ENCODE data around the gene GRK5. TPM values are rescaled to one million over a fixed set of nuclear protein-coding genes. Genes with fewer than 3 reads are reported as not detected.

Gene GRK5
- total and polyA plus RNA-seq, 9 of the 15 experiments (the other 6 are each of a cell fraction or from before 2014, with no cell fraction given) = 0.46 to 0.83 (median 0.67) TPM; not detected in 2

DNA sequence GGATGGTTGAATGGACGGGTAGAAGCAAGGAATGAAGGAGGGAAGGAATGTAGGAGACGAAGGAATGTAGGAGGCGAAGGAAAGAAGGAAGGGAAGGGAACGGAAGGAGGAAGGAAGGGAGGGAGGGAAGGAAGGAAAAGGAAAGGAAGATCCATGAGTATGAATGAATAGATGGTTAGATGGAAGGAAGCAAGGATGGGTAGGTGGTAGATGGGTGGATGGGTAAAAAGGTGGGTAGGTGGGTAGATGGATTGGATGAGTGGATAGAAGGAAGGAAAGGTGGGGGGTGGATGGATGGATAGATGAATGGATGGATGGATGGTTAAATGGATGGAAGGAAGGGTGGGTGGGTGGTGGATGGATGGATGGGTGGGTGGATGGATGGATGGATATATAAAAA lies 257.7 kb downstream of the GRK5 start:
- H3K27ac ChIP-seq (ENCODE audit: extremely low read depth, low read depth, low read length) = no peak overlapping the region
- in situ Hi-C loops (cut with MboI) = no loop called here
- no TSS peak for BruUV-seq (replicated peaks)
- ChIA-PET CTCF (ENCODE audit: low intra/inter-chr PET ratio) (no interaction called here), POLR2A (no interaction called here)
- no peak overlapping the region for H3K4me2 ChIP-seq (ENCODE audit: insufficient read depth, low read length)
- H3K9me3 ChIP-seq (replicated peaks; ENCODE audit: control insufficient read depth, insufficient read depth, low read depth, low read length) = no peaks in the 10 kb centered on the region
- intact Hi-C loops (cut with micrococcal nuclease) = no loop called here
- H3K4me3 ChIP-seq = no peak overlapping the region
- TF ChIP-seq THRAP3 (IDR thresholded peaks at IDR 0.05; ENCODE audit: borderline replicate concordance) (no peak), ZBED1 (IDR thresholded peaks at IDR 0.05) (no peak), NCOA1 (IDR thresholded peaks at IDR 0.05; ENCODE audit: low read depth) (no peak), CHD2 (IDR thresholded peaks at IDR 0.05; ENCODE audit: low read depth, low read length) (no peak), ZNF695 (CRISPR knock-in tag; IDR thresholded peaks at IDR 0.05) (no peak), HINFP (tag; conservative IDR thresholded peaks at IDR 0.05; ENCODE audit: low read depth) (no peak), PCBP2 (IDR thresholded peaks at IDR 0.05; ENCODE audit: low read depth, low read length, poor library complexity, severe bottlenecking) (no peak), THAP12 (CRISPR knock-in tag; IDR thresholded peaks at IDR 0.05) (no peak), ZEB2 (IDR thresholded peaks at IDR 0.05) (no peak)
- TF ChIP-seq, protein P1, sequence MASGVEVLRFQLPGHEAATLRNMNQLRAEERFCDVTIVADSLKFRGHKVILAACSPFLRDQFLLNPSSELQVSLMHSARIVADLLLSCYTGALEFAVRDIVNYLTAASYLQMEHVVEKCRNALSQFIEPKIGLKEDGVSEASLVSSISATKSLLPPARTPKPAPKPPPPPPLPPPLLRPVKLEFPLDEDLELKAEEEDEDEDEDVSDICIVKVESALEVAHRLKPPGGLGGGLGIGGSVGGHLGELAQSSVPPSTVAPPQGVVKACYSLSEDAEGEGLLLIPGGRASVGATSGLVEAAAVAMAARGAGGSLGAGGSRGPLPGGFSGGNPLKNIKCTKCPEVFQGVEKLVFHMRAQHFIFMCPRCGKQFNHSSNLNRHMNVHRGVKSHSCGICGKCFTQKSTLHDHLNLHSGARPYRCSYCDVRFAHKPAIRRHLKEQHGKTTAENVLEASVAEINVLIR (CRISPR knock-in tag; IDR thresholded peaks at IDR 0.05) = no peak
- TF ChIP-seq, protein P2, sequence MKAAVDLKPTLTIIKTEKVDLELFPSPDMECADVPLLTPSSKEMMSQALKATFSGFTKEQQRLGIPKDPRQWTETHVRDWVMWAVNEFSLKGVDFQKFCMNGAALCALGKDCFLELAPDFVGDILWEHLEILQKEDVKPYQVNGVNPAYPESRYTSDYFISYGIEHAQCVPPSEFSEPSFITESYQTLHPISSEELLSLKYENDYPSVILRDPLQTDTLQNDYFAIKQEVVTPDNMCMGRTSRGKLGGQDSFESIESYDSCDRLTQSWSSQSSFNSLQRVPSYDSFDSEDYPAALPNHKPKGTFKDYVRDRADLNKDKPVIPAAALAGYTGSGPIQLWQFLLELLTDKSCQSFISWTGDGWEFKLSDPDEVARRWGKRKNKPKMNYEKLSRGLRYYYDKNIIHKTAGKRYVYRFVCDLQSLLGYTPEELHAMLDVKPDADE (conservative IDR thresholded peaks at IDR 0.05; ENCODE audit: control insufficient read depth, low read depth, low read length) = no peak
- TF ChIP-seq, protein P3, sequence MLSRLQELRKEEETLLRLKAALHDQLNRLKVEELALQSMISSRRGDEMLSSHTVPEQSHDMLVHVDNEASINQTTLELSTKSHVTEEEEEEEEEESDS (CRISPR knock-in tag; IDR thresholded peaks at IDR 0.05) = no peak
- TF ChIP-seq, protein P4, sequence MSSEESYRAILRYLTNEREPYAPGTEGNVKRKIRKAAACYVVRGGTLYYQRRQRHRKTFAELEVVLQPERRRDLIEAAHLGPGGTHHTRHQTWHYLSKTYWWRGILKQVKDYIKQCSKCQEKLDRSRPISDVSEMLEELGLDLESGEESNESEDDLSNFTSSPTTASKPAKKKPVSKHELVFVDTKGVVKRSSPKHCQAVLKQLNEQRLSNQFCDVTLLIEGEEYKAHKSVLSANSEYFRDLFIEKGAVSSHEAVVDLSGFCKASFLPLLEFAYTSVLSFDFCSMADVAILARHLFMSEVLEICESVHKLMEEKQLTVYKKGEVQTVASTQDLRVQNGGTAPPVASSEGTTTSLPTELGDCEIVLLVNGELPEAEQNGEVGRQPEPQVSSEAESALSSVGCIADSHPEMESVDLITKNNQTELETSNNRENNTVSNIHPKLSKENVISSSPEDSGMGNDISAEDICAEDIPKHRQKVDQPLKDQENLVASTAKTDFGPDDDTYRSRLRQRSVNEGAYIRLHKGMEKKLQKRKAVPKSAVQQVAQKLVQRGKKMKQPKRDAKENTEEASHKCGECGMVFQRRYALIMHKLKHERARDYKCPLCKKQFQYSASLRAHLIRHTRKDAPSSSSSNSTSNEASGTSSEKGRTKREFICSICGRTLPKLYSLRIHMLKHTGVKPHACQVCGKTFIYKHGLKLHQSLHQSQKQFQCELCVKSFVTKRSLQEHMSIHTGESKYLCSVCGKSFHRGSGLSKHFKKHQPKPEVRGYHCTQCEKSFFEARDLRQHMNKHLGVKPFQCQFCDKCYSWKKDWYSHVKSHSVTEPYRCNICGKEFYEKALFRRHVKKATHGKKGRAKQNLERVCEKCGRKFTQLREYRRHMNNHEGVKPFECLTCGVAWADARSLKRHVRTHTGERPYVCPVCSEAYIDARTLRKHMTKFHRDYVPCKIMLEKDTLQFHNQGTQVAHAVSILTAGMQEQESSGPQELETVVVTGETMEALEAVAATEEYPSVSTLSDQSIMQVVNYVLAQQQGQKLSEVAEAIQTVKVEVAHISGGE (CRISPR knock-in tag; IDR thresholded peaks at IDR 0.05) = no peak
- no peaks in the 10 kb centered on the region for H3K36me3 ChIP-seq (ENCODE audit: control insufficient read depth, insufficient read depth, low read length)
- H3K4me1 ChIP-seq (replicated peaks in 1 of 2; ENCODE audit: control insufficient read depth in 2 of 2, insufficient read depth in 2 of 2, low read length in 2 of 2) = peaks cover 4 to 5% of the 10 kb centered on the region in 2 experiments; a peak in 3 of 5 replicates
- H3K27me3 ChIP-seq (ENCODE audit: control insufficient read depth in 2 of 2, insufficient read depth in 2 of 2, low read length in 2 of 2) = peaks cover 0 to 4% of the 10 kb centered on the region in 2 experiments; a peak in 4 of 5 replicates
- no peak overlapping the region for H3K9ac ChIP-seq (ENCODE audit: insufficient read depth in 1 of 2, low read depth in 2 of 2, low read length in 2 of 2)
- FAIRE-seq = no peak
- H4K20me1 ChIP-seq (replicated peaks; ENCODE audit: control insufficient read depth, insufficient read depth, low read length) = no peaks in the 10 kb centered on the region
- H2AFZ ChIP-seq (ENCODE audit: low read depth, low read length) = no peak overlapping the region
- no peaks in the 10 kb centered on the region for H3K9me1 ChIP-seq (ENCODE audit: control insufficient read depth, insufficient read depth, low read length)
- no peaks in the 10 kb centered on the region for H3K79me2 ChIP-seq (ENCODE audit: control insufficient read depth, insufficient read depth, low read length)
- WGBS (ENCODE audit: insufficient coverage, low coverage, missing lambda C conversion rate) = 4% methylated on average over 4 of the region's 4 CpGs
- ATAC-seq = no peak
- no peak for DNase-seq (ENCODE audit: extremely low read depth in 1 of 4, low spot score in 3 of 4)

Data from K562 (cell line).